Trophoblast cell (in vitro differentiated cells and primary cell): ENCODE measurements around the gene LRWD1.

Experiments
- DNase-seq, 2 donors: peaks; one replicate each; pipeline ENCODE4 v3.0.0-alpha.2; 2016
- H2AFZ ChIP-seq: 2 replicates; pipeline ENCODE4 v1.6.1; 2013; ENCODE audit warnings: low read length, moderate library complexity, mild to moderate bottlenecking; ENCODE audit not compliant: insufficient read depth, poor library complexity
- H2AK5ac ChIP-seq: 2 replicates; pipeline ENCODE4 v1.6.1; 2013; ENCODE audit warnings: mild to moderate bottlenecking, low read length
- H2BK120ac ChIP-seq: 2 replicates; pipeline ENCODE4 v1.6.1; 2013; ENCODE audit warnings: low read length, mild to moderate bottlenecking, moderate library complexity; ENCODE audit not compliant: insufficient read depth, poor library complexity
- H2BK12ac ChIP-seq: 2 replicates; pipeline ENCODE4 v1.6.1; 2013; ENCODE audit warnings: mild to moderate bottlenecking, low read length, moderate library complexity
- H2BK5ac ChIP-seq: 2 replicates; pipeline ENCODE4 v1.6.1; 2013; ENCODE audit warnings: low read length, low read depth, moderate library complexity, mild to moderate bottlenecking; ENCODE audit not compliant: poor library complexity
- H3K14ac ChIP-seq: 2 replicates; pipeline ENCODE4 v1.6.1; 2013; ENCODE audit warnings: mild to moderate bottlenecking, low read length
- H3K18ac ChIP-seq: 2 replicates; pipeline ENCODE4 v1.6.1; 2013; ENCODE audit warnings: mild to moderate bottlenecking, low read length
- H3K23ac ChIP-seq: 2 replicates; pipeline ENCODE4 v1.6.1; 2013; ENCODE audit warnings: low read length
- H3K27ac ChIP-seq: 2 replicates; pipeline ENCODE4 v1.5.1; 2013; ENCODE audit warnings: low read depth, mild to moderate bottlenecking, inconsistent platforms, low read length, moderate library complexity
- H3K27me3 ChIP-seq: 2 replicates; pipeline ENCODE4 v1.6.1; 2013; ENCODE audit warnings: inconsistent platforms, mild to moderate bottlenecking, low read length, moderate library complexity; ENCODE audit not compliant: insufficient read depth
- H3K36me3 ChIP-seq, 2 experiments: 1 replicate in 1 of 2; 2 replicates in 1 of 2; pipeline ENCODE4 v1.6.1; 2013; ENCODE audit warnings: low read length in 2 of 2, mild to moderate bottlenecking in 2 of 2, moderate library complexity in 1 of 2; ENCODE audit not compliant: insufficient read depth in 2 of 2, control insufficient read depth in 1 of 2
- H3K4ac ChIP-seq: 2 replicates; pipeline ENCODE4 v1.6.1; 2013; ENCODE audit warnings: low read depth, mild to moderate bottlenecking, low read length, moderate library complexity
- H3K4me1 ChIP-seq, 2 experiments: 1 replicate in 1 of 2; 2 replicates in 1 of 2; pipeline ENCODE4 v1.6.1; 2013; ENCODE audit warnings: low read length in 2 of 2, mild to moderate bottlenecking in 2 of 2, moderate library complexity in 1 of 2; ENCODE audit not compliant: insufficient read depth in 2 of 2, control insufficient read depth in 1 of 2
- H3K4me2 ChIP-seq: 2 replicates; pipeline ENCODE4 v1.6.1; 2013; ENCODE audit warnings: inconsistent platforms, mild to moderate bottlenecking, low read length, moderate library complexity
- H3K4me3 ChIP-seq: 2 replicates; pipeline ENCODE4 v1.5.1; 2013; ENCODE audit warnings: mild to moderate bottlenecking, low read depth, low read length, inconsistent platforms
- H3K79me1 ChIP-seq: one replicate; pipeline ENCODE4 v1.6.1; 2013; ENCODE audit warnings: low read length
- H3K79me2 ChIP-seq: 2 replicates; pipeline ENCODE4 v1.6.1; 2013; ENCODE audit warnings: low read length, mild to moderate bottlenecking; ENCODE audit not compliant: control insufficient read depth, insufficient read depth, poor library complexity
- H3K9ac ChIP-seq: 2 replicates; pipeline ENCODE4 v1.6.1; 2013; ENCODE audit warnings: mild to moderate bottlenecking, low read length
- H3K9me3 ChIP-seq: 2 replicates; pipeline ENCODE4 v1.6.1; 2013; ENCODE audit warnings: low read depth, mild to moderate bottlenecking, control low read depth, inconsistent platforms, low read length; ENCODE audit not compliant: insufficient read depth
- H4K12ac ChIP-seq: 2 replicates; pipeline ENCODE4 v1.6.1; 2013; ENCODE audit warnings: low read depth, mild to moderate bottlenecking, low read length, moderate library complexity
- H4K8ac ChIP-seq: 2 replicates; pipeline ENCODE4 v1.6.1; 2013; ENCODE audit warnings: low read depth, mild to moderate bottlenecking, low read length, moderate library complexity
- H4K91ac ChIP-seq: one replicate; pipeline ENCODE4 v1.6.1; 2013; ENCODE audit warnings: low read depth, mild to moderate bottlenecking, low read length, moderate library complexity
- WGBS: extraction: QIAGEN DNeasy Blood & Tissue Kit; methylation state at CpG from one replicate; pipeline ENCODE4 v1.1.7; 2013; ENCODE audit warnings: missing lambda C conversion rate; ENCODE audit not compliant: insufficient read length, insufficient coverage; ENCODE audit errors: extremely low coverage; 5-methylcytosine and 5-hydroxymethylcytosine counted together

Gene LRWD1

GRCh38 chr7:102418592-102418991 is 46.2 kb upstream of the LRWD1 start:
- no CpG with 5 or more reads among the region's 5 CpGs for WGBS
- Histone ChIP-seq H2BK120ac (no peak overlapping the region), H3K79me1 (no peaks in the 10 kb centered on the region), H3K79me2 (no peaks in the 10 kb centered on the region), H4K12ac (no peak overlapping the region), H3K14ac (no peak overlapping the region), H4K8ac (no peak overlapping the region), H3K23ac (no peak overlapping the region), H2AK5ac (no peak overlapping the region), H2AFZ (no peak overlapping the region), H3K4me2 (no peak overlapping the region), H2BK12ac (no peak overlapping the region), H3K27ac (no peak overlapping the region), H2BK5ac (no peak overlapping the region), H3K36me3 (peaks cover 41 to 61% of the 10 kb centered on the region in 2 experiments), H3K9me3 (peaks cover 1% of the 10 kb centered on the region), H3K4me1 (no peaks in the 10 kb centered on the region), H3K27me3 (no peaks in the 10 kb centered on the region), H3K4me3 (no peak overlapping the region), H3K18ac (no peak overlapping the region), H3K9ac (no peak overlapping the region), H3K4ac (no peak overlapping the region), H4K91ac (no peak overlapping the region)
- peak in 1 of 2 donors; percentile 32 for DNase-seq

GRCh38 chr7:102421706-102422240 is 43.0 kb upstream of the LRWD1 start:
- Histone ChIP-seq H3K27me3 (no peaks in the 10 kb centered on the region), H4K8ac (no peak overlapping the region), H3K9me3 (no peaks in the 10 kb centered on the region), H4K12ac (no peak overlapping the region), H3K79me1 (no peaks in the 10 kb centered on the region), H2BK12ac (no peak overlapping the region), H3K18ac (no peak overlapping the region), H2AFZ (no peak overlapping the region), H3K27ac (no peak overlapping the region), H2AK5ac (no peak overlapping the region), H3K14ac (no peak overlapping the region), H2BK120ac (no peak overlapping the region), H3K4me3 (no peak overlapping the region), H3K4me1 (no peaks in the 10 kb centered on the region), H3K79me2 (no peaks in the 10 kb centered on the region), H3K9ac (no peak overlapping the region), H4K91ac (no peak overlapping the region), H3K4ac (no peak overlapping the region), H2BK5ac (no peak overlapping the region), H3K23ac (no peak overlapping the region), H3K36me3 (peaks cover 48 to 70% of the 10 kb centered on the region in 2 experiments), H3K4me2 (no peak overlapping the region)
- no peak for DNase-seq
- no CpG with 5 or more reads among the region's 10 CpGs for WGBS

GRCh38 chr7:102424129-102424551 is 40.6 kb upstream of the LRWD1 start:
- Histone ChIP-seq H2AK5ac (no peak overlapping the region), H3K36me3 (peaks cover 52 to 67% of the 10 kb centered on the region in 2 experiments), H3K79me1 (no peaks in the 10 kb centered on the region), H2BK12ac (no peak overlapping the region), H3K9me3 (no peaks in the 10 kb centered on the region), H4K12ac (no peak overlapping the region), H4K8ac (no peak overlapping the region), H3K14ac (no peak overlapping the region), H3K4me1 (no peaks in the 10 kb centered on the region), H3K4me2 (no peak overlapping the region), H2BK5ac (no peak overlapping the region), H3K27ac (no peak overlapping the region), H4K91ac (no peak overlapping the region), H3K79me2 (no peaks in the 10 kb centered on the region), H3K9ac (no peak overlapping the region), H3K4ac (no peak overlapping the region), H3K4me3 (no peak overlapping the region), H2BK120ac (no peak overlapping the region), H3K23ac (no peak overlapping the region), H3K18ac (no peak overlapping the region), H3K27me3 (no peaks in the 10 kb centered on the region), H2AFZ (no peak overlapping the region)
- no peak for DNase-seq
- WGBS, result no CpG with 5 or more reads among the region's 12 CpGs

GRCh38 chr7:102424787-102425218 is 40.0 kb upstream of the LRWD1 start:
- Histone ChIP-seq H2BK12ac (no peak overlapping the region), H4K8ac (no peak overlapping the region), H3K79me1 (no peaks in the 10 kb centered on the region), H2BK5ac (no peak overlapping the region), H3K4me3 (no peak overlapping the region), H3K9ac (no peak overlapping the region), H3K4ac (no peak overlapping the region), H3K4me1 (no peaks in the 10 kb centered on the region), H3K4me2 (no peak overlapping the region), H2AFZ (no peak overlapping the region), H3K27ac (no peak overlapping the region), H4K91ac (no peak overlapping the region), H3K23ac (no peak overlapping the region), H3K79me2 (no peaks in the 10 kb centered on the region), H3K9me3 (no peaks in the 10 kb centered on the region), H2BK120ac (no peak overlapping the region), H2AK5ac (no peak overlapping the region), H3K14ac (no peak overlapping the region), H3K36me3 (peaks cover 52 to 62% of the 10 kb centered on the region in 2 experiments), H3K27me3 (no peaks in the 10 kb centered on the region), H3K18ac (no peak overlapping the region), H4K12ac (no peak overlapping the region)
- DNase-seq, result no peak
- WGBS, result no CpG with 5 or more reads among the region's 13 CpGs
